Measurements from ENCODE around the gene GRIFIN. TPM values are rescaled to one million over a fixed set of nuclear protein-coding genes. Genes with fewer than 3 reads are reported as not detected.

The GRIFIN gene
- total and polyA plus RNA-seq, 3 donors from 2014 or later: not detected

GRCh38 chr7:2436341-2437104, 39.7 kb downstream of the GRIFIN start:
- Histone ChIP-seq H3K9me3 (no peaks in the 10 kb centered on the region), H3K27ac (no peak overlapping the region), H3K27me3 (no peaks in the 10 kb centered on the region), H3K36me3 (ENCODE audit: low read depth, missing control alignments) (no peaks in the 10 kb centered on the region), H3K4me3 (no peak overlapping the region), H3K4me1 (peaks cover 21% of the 10 kb centered on the region)
- intact Hi-C loops (cut with DNase I; ENCODE audit: low total_unique reads): no loop called here
- TF ChIP-seq CTCF (IDR thresholded peaks at IDR 0.05) (no peak), POLR2A (IDR thresholded peaks at IDR 0.05) (no peak)
- DNase-seq: no peak
- WGBS, 2 donors: 88 to 91% methylated on average over 25 of the region's 25 CpGs

GRCh38 chr7:2435146-2435545, 41.1 kb downstream of the GRIFIN start:
- DNase-seq: no peak
- Histone ChIP-seq H3K9me3 (no peaks in the 10 kb centered on the region), H3K27ac (no peak overlapping the region), H3K4me1 (peaks cover 9% of the 10 kb centered on the region), H3K4me3 (no peak overlapping the region), H3K36me3 (ENCODE audit: low read depth, missing control alignments) (no peaks in the 10 kb centered on the region), H3K27me3 (no peaks in the 10 kb centered on the region)
- TF ChIP-seq POLR2A (IDR thresholded peaks at IDR 0.05) (no peak), CTCF (IDR thresholded peaks at IDR 0.05) (no peak)
- 64 to 74% methylated on average over 5 of the region's 5 CpGs for WGBS, 2 donors
- intact Hi-C loops (cut with DNase I; ENCODE audit: low total_unique reads): no loop called here

- Histone ChIP-seq H3K4me1 (peaks cover 8% of the 10 kb centered on the region), H3K36me3 (ENCODE audit: low read depth, missing control alignments) (no peaks in the 10 kb centered on the region), H3K27ac (no peak overlapping the region), H3K27me3 (no peaks in the 10 kb centered on the region), H3K4me3 (peak overlapping the region in 1 of 2 donors; percentile 39), H3K9me3 (no peaks in the 10 kb centered on the region)
- TF ChIP-seq POLR2A (IDR thresholded peaks at IDR 0.05): no peak
- TF ChIP-seq CTCF (IDR thresholded peaks at IDR 0.05): no peak
- WGBS, 2 donors: 68 to 83% methylated on average over 42 of the region's 42 CpGs
- no peak for DNase-seq
- intact Hi-C loops (cut with DNase I; ENCODE audit: low total_unique reads): no loop called here
Observed at GRCh38 chr7:2433713-2434550, 42.3 kb downstream of the GRIFIN start.

GRCh38 chr7:2432910-2433712, 43.1 kb downstream of the GRIFIN start:
- H3K27me3 ChIP-seq: no peaks in the 10 kb centered on the region
- H3K9me3 ChIP-seq: no peaks in the 10 kb centered on the region
- intact Hi-C loops (cut with DNase I; ENCODE audit: low total_unique reads): no loop called here
- no peaks in the 10 kb centered on the region for H3K36me3 ChIP-seq (ENCODE audit: low read depth, missing control alignments)
- DNase-seq: no peak
- H3K4me3 ChIP-seq: peak overlapping the region in 1 of 2 donors; percentile 39
- H3K27ac ChIP-seq: no peak overlapping the region
- H3K4me1 ChIP-seq: peaks cover 5% of the 10 kb centered on the region
- TF ChIP-seq POLR2A (IDR thresholded peaks at IDR 0.05): no peak
- no peak for TF ChIP-seq CTCF (IDR thresholded peaks at IDR 0.05)
- WGBS, 2 donors: 78 to 91% methylated on average over 33 to 84 of the region's 85 CpGs

Data from testis (tissue), 3 donors.